ENCODE results near the gene C12orf42.
A peak's percentile ranks its signal among the peaks of the same experiment; 100 is the strongest.

C12orf42 gene

DNA sequence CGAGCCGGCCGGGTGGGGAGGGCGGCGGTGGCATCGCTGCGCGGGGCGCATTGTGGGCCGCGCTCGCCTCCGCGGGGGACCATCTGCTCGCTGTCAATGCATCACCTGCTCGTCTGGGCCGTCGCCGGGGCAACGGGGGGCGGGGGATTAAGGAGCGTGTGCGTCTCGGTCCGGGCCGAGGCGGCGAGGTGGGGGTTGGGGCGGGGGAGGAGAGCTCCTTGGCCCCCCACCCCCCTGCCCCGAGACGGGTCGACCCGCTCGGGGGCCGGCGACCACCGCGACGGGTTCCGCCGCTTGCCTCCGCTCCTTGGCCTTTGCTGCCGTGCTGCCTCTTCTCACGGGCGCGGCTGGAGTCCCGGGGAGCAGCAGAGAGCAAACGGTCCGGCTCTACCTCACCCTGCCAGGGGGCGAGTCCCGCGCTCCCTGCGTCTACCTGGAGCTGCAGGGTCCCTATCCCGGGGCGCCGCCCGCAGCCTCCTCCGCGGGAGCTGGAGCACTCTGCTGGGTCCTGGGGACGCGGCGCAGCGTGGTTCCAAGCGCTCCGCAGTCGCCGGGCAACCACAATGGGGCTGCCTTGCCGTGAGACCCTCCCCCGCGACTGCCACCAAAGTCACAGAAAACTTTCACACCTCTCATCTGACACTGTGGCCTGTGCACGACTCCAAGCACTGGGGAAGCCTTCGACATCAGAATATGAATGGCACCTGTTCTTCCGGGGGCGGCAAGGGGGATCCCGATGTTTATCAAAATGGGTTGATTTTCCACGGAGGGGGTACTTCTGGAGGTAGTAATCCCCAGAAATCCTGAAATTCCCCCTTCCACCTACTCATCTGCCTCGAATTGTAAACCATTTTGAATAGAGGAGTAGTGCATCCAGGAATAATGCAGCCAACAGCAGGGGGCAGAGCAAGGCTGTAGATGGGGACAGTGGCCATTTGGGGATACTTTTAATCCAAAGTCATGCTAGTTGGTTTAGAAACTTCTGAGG lies at the start of gene C12orf42:
Gene C12orf42, minus strand, starts transcription at position 500 of the 988 bp plus-strand sequence. CDS start 17,542 bp downstream, outside the sequence.
- DNase-seq, result peak; percentile 78
- in situ Hi-C loops (cut with MboI; ENCODE audit: low pct_unique_long_range_greater_than_20kb, low sequenced_read_pairs), result no loop called here

DNA sequence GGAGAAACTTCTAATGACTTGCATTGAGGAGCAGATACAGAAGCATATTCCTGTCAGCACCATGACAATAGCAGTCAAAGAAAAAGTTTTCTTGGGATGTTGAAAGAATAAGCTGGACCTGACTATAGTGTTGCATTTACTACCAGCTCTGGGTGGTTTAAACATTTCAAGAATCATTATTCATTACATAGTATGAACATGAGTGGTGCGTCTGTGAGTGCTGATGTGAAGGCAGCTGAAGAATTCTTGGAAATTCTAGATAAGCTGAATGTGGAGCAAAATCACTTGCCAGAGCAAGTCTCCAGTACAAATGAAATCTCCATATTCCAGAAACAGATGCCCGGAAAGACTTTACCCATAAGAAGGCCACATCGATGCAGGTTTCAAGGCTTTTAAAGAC lies 46.3 kb upstream of the C12orf42 start:
- in situ Hi-C loops (cut with MboI; ENCODE audit: low pct_unique_long_range_greater_than_20kb, low sequenced_read_pairs), result loop anchor here (10.0 kb wide), 1 partner anchor 597 kb away; no protein-coding TSS in a partner anchor
- DNase-seq, result no peak

DNA sequence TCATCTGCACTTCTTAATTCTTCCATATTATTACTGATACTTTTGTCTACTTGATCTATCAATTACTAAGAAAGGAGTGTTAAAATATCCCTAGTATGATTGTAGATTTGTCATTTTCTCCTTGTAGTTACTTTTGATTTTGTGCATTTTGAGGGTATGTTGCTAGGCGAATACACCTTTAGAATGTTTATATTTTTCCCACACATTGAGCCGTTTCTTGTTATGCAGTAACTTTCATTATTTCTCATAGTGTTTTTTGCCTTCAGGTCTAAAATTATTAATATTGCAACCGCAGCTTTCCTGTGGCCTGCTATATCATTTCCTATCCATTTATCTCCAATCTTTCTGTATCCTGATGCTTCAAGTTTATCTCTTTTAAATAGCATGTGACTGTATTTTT lies 44.6 kb upstream of the C12orf42 start:
- in situ Hi-C loops (cut with MboI; ENCODE audit: low pct_unique_long_range_greater_than_20kb, low sequenced_read_pairs), result loop anchor here (10.0 kb wide), 1 partner anchor 596 kb away; no protein-coding TSS in a partner anchor
- DNase-seq, result no peak

DNA sequence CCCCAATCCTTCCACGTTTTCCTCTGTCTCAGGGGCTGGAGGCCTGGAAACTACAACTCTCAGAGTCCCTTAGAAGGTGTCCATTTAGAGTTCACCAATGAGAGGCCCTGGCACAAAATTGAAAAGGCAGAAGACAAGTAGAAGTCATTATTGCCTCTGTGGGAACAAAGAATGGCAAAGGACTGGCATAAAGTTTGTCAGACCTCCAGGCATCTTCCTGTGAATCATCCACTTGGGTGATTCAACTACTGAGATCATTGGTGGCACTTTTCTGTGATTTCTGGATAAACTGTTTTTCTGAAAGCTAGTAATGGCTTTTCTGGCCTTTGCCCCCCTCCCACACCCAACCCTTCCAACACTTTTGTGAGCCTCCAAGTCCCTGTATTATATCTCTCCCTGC lies 42.6 kb upstream of the C12orf42 start:
- DNase-seq, result no peak
- in situ Hi-C loops (cut with MboI; ENCODE audit: low pct_unique_long_range_greater_than_20kb, low sequenced_read_pairs), result no loop called here

DNA sequence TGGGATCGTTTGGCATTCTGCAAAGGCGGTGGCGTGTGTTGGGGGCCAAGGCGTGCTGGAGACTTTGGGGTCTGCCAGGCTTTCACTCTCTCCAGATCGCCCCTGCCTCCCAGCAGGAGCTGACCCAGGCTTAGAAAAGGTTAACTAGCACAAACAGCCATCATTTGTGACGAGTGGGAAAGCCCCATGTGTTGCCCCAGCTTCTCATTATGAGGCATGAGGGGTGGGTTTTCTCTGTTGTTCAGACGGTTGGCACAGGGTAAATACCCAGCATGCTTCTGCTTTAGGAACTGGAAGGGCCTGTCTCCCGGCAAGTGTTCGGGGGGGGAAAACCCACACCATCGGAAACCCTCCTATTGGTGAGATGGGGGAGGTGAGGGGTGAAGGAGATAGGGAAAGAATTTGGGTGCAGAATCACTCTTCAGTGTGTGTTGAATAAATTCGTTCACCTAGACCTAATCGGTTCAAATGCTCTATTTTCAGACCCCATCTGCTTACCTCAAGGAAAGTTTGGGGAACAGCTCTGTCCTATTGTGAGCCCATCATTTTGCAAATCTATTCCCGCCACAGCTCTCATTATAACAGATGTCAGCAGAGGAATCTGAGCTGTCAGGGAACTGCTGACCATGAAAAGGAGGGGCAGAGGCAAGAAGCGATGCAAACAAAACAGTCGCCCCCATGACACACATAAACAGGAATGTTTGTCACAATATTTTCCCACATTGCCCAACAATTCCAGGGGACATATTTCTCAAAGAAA lies 34.7 kb upstream of the C12orf42 start:
- in situ Hi-C loops (cut with MboI; ENCODE audit: low pct_unique_long_range_greater_than_20kb, low sequenced_read_pairs), result no loop called here
- DNase-seq, result no peak

DNA sequence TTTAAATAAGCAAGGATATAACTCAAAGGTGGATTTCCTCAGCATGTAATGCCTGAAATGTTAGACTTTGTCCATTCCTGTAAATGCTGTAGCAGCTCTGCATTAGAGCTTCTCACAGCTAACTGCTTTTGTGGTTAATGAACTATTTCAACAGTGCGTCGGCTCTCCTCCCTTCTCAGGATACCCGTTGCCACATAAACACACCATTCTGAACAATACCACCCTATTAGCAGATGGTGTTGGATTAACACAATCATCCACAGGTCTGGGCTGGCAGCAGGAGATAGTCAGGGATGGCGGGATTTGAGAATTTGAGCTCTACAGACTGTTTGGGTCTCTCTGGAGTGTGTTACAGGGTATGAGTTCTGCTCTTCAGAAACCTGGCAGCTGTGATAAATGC lies 33.5 kb upstream of the C12orf42 start:
- in situ Hi-C loops (cut with MboI; ENCODE audit: low pct_unique_long_range_greater_than_20kb, low sequenced_read_pairs), result no loop called here
- DNase-seq, result no peak

DNA sequence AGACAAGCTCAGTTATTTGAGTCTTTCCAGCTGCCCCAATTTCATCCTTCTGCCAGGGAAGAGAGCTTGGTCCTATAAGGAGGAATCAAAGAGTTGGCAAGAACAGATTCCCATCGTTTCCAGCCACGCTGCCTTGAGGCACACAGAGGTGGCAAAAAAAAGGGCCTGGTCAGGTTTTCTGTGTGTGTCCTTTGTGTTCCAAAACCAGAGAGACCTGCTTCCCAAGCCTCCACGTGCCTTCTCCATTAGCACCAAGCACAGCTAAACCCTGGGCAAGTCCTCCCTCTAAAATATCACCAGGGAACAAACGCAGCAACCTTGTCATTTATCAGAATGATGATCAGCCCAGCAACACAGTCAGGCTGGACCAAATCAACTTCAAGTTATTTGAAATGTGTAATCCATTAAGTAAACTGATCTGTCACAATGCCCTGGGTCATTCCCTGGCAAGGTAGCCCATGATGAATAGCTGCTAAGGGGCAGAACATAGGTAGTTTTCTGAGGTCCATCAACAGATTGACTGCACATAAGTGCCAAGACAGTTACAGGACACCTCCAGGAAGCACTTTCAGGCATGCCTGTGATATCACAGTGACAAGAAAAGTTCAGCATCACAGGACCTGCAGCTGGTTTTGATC lies 28.6 kb upstream of the C12orf42 start:
- in situ Hi-C loops (cut with MboI; ENCODE audit: low pct_unique_long_range_greater_than_20kb, low sequenced_read_pairs), result no loop called here
- DNase-seq, result no peak

- DNase-seq, result peak; percentile 46
- in situ Hi-C loops (cut with MboI; ENCODE audit: low pct_unique_long_range_greater_than_20kb, low sequenced_read_pairs), result no loop called here
Observed at GRCh38 chr12:103523771-103524170, 28.0 kb upstream of the C12orf42 start.

- in situ Hi-C loops (cut with MboI; ENCODE audit: low pct_unique_long_range_greater_than_20kb, low sequenced_read_pairs), result no loop called here
- DNase-seq, result no peak
Observed at GRCh38 chr12:103520686-103521215, 25.0 kb upstream of the C12orf42 start.

DNA sequence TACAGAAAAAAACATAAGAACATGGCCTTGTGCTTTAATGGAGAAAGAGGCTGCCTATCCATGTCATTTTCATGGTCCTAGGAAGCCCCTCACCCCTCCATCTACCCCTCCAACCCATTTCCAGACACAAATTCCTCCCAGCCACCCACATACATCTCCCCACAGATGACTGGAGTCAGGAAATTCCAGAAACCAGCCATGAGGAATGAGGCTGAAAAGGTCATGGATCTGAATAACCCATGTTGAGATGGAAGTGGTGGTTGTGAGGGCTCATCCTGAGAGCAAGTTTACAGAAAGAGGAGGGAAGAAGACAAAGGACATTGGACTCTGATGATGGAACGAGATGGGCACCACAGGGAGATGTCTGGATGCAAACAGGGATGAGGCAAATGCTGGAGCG lies 23.9 kb upstream of the C12orf42 start:
- in situ Hi-C loops (cut with MboI; ENCODE audit: low pct_unique_long_range_greater_than_20kb, low sequenced_read_pairs), result no loop called here
- no peak for DNase-seq

DNA sequence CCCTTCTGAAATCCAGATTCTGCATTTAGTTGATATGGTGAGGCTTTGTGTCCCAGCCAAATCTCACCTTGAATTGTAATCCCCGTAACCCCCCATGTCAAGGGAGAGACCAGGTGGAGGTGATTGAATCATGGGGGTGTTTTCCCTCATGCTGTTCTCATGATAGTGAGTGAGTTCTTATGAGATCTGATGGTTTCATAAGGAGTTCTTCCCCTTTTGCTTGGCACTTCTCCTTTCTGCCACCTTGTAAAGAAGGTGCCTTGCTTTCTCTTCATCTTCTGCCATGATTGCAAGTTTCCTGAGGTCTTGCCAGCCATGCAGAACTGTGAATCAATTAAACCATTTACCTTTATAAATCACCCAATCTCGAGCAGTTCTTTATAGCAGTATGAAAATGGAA lies 23.1 kb upstream of the C12orf42 start:
- in situ Hi-C loops (cut with MboI; ENCODE audit: low pct_unique_long_range_greater_than_20kb, low sequenced_read_pairs), result no loop called here
- peak; percentile 43 for DNase-seq

DNA sequence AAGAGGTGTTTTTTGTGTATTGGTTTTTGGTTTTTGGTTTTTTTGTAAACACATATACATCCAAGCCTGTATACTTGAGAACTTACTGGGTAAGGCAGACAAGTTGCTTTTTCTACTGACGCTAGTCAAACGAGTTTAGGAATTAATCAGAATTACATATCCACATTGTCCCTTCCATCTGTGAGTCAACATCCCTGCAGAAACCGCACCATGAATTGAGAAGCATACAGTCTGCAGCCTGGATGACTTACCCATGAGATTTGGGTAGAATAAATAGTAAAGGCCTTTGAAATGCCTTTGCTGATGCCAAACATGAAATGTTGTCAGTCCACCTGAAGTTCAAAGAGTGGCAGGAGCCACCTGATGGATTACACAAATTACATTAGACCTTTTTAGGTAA lies 21.4 kb upstream of the C12orf42 start:
- DNase-seq, result no peak
- in situ Hi-C loops (cut with MboI; ENCODE audit: low pct_unique_long_range_greater_than_20kb, low sequenced_read_pairs), result no loop called here

GRCh38 chr12:103515341-103515740 lies 19.6 kb upstream of the C12orf42 start:
- DNase-seq, result no peak
- in situ Hi-C loops (cut with MboI; ENCODE audit: low pct_unique_long_range_greater_than_20kb, low sequenced_read_pairs), result no loop called here

DNA sequence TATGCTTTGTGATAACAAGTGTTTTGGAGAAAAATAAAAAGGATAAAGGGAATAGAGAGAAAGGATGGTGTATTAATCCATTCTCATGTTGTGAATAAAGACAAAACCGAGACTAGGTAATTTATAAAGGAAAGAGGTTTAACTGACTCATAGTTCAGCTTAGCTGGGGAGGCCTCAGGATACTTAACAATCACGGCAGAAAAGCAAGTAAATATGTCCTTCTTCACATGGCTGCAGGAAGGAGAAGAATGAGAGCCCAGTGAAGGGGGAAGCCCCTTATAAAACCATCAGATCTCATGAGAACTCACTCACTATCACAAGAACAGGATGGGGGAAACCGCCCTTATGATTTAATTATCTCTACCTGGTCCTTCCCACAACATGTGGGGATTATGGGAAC lies 18.1 kb upstream of the C12orf42 start:
- in situ Hi-C loops (cut with MboI; ENCODE audit: low pct_unique_long_range_greater_than_20kb, low sequenced_read_pairs), result no loop called here
- no peak for DNase-seq

- DNase-seq, result no peak
- in situ Hi-C loops (cut with MboI; ENCODE audit: low pct_unique_long_range_greater_than_20kb, low sequenced_read_pairs), result no loop called here
Observed at GRCh38 chr12:103505371-103506236, 9.8 kb upstream of the C12orf42 start.

GRCh38 chr12:103504606-103505005 lies 8.8 kb upstream of the C12orf42 start:
- no peak for DNase-seq
- in situ Hi-C loops (cut with MboI; ENCODE audit: low pct_unique_long_range_greater_than_20kb, low sequenced_read_pairs), result no loop called here

DNA sequence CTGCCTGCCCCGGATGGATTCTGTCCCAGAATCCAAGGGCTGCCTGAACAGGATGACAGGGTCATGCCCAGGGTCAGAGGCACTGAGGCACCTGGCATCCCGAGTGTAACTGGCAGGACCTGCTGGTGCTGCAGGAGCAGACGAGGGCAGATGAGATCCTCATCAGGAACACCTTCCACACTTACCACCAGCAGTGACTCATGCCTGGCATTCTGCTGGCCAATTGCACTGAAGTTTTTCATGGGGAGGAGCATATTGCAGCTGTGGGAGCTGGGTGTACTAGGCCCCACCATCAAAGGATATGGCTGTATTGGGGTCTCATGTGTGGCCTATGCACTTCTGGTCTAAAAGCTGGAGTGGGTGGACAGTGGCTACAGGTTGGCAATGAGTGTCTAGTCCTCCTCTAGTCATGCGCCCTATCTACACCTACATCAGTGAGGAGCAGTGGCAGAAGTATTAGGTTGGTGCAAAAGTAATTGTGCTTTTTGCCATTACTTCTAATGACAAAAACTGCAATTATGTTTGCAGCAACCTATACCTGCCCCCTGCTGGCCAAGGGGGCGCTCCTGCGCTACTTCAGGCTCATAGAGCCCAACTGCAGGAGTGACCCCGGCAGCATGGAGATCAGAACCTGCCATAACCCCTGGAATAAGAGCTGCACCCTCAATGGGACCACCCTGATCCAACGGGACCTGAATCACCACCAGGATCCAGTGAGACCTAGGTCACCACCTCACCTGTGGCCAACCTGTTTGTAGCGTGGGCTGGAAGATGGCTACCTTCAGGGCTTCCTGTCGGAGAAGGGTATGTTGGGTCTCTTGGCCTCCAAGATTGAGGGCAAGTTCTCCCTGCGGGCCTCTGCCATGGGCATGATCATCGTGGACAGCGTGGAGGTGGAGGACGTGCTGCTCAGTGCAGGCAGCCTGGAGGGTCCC lies 8.0 kb upstream of the C12orf42 start:
- DNase-seq, result peak; percentile 67
- in situ Hi-C loops (cut with MboI; ENCODE audit: low pct_unique_long_range_greater_than_20kb, low sequenced_read_pairs), result no loop called here
